ENCODE results near the gene LPAR6. TPM values are rescaled to one million over a fixed set of nuclear protein-coding genes. Genes with fewer than 3 reads are reported as not detected.

LPAR6 gene
- total RNA-seq, 1 donor from 2014 or later = 5.8 TPM

DNA sequence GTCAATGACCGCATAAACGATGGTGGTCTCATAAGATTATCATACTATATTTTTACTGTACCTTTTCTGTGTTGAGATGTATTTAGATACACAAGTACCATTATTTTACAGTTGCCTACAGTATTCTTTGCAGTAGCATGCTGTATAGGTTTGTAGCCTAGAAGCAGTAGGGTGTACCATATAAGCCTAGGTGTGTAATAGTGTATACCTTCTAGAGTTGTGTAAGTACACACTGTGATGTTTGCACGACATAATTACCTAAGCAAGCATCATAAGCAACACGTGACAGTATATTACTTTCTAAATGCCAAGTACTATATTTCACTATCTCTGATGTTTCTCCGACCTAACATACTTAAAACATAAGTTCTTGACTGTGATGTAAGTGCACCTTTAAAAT, 2.7 kb downstream of the LPAR6 start:
- no peaks in the 10 kb centered on the region for H3K27me3 Mint-ChIP-seq (ENCODE audit: low read depth)
- peaks cover 20% of the 10 kb centered on the region for H3K36me3 Mint-ChIP-seq (ENCODE audit: low read depth)

DNA sequence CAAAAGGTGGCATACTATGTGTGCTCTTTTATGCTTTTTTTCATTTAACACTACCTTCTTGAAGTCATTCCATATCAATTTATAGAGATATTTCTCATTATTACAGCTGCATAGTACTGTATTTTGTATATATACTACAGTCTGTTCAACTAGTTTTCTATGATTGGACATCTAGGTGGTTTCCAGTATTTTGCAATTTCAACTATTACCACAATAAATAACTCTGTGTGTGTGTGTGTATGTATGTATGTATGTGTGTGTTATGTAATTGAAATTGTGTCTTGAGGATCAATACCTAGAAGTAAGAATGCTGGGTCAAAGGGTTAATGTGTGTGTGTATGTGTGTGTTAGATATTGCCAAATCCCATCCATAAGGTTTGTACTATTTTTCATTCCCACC, 7.0 kb downstream of the LPAR6 start:
- no peaks in the 10 kb centered on the region for H3K9me3 Mint-ChIP-seq
- intact Hi-C loops (cut with micrococcal nuclease) = loop anchor here (10.0 kb wide), 1 partner anchor 569 kb away; the partner anchor contains the start of gene FNDC3A
- H3K4me1 Mint-ChIP-seq (ENCODE audit: low read depth) = peaks cover 59% of the 10 kb centered on the region
- no peaks in the 10 kb centered on the region for H3K27me3 Mint-ChIP-seq (ENCODE audit: low read depth)
- H3K27ac Mint-ChIP-seq = no peak overlapping the region
- DNase-seq (ENCODE audit: low spot score) = no peak
- H3K4me3 Mint-ChIP-seq (ENCODE audit: low read depth) = no peak overlapping the region
- peaks cover 30% of the 10 kb centered on the region for H3K36me3 Mint-ChIP-seq (ENCODE audit: low read depth)

More for the DNA sequence above, 2.7 kb downstream of the LPAR6 start:
- H3K4me1 Mint-ChIP-seq (ENCODE audit: low read depth) = peaks cover 45% of the 10 kb centered on the region
- DNase-seq (ENCODE audit: low spot score) = no peak
- intact Hi-C loops (cut with micrococcal nuclease) = loop anchor here (2.0 kb wide), 1 partner anchor 81 kb away; no protein-coding TSS in a partner anchor
- peak overlapping the region; percentile 84 for H3K4me3 Mint-ChIP-seq (ENCODE audit: low read depth)
- no peaks in the 10 kb centered on the region for H3K9me3 Mint-ChIP-seq
- H3K27ac Mint-ChIP-seq = no peak overlapping the region

DNA sequence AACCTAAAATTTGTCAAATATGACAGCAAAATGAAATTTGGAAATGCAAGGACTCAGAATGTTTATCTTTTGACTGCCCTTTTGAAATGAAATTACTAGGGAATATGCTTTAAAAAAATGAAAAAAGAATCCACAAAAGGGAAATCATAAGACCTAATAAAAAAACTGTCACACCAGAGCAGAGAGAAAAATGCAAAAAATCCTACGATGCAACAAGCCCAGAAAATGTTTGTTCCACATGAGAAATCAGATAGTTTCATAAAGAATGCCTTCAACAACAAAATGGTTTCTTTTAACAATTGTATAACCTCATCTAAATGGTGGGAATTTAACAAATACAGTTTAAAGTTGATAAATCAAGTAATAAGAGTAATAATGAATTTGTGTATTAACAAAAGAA, 8.0 kb downstream of the LPAR6 start:
- Mint-ChIP-seq H3K36me3 (ENCODE audit: low read depth) (peaks cover 25% of the 10 kb centered on the region), H3K4me1 (ENCODE audit: low read depth) (peaks cover 59% of the 10 kb centered on the region), H3K27ac (no peak overlapping the region), H3K27me3 (ENCODE audit: low read depth) (no peaks in the 10 kb centered on the region), H3K4me3 (ENCODE audit: low read depth) (no peak overlapping the region), H3K9me3 (no peaks in the 10 kb centered on the region)
- DNase-seq (ENCODE audit: low spot score) = no peak
- intact Hi-C loops (cut with micrococcal nuclease) = loop anchor here (5.0 to 10.0 kb wide), 3 partner anchors 103 to 570 kb away; partner anchors contain the start of genes FNDC3A and RB1

DNA sequence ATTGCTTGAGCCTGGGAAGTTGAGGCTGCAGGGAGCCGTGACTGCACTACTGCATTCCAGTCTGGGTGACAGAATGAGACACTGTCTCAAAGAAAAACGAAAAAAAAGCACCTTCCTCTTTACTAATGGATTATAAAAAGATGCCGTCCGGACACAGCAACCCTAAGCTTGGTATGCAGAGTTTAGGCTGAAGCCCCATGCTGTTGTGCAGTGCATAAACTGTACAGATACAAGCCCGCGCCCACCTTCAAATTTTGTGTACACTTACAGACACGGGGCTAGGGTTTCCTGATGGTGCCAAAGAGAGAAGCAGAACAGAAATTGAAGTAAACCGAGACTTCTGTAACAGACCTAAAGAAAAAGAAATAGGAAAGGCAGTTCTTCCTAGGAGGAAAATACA, 9.0 kb downstream of the LPAR6 start:
- H3K27me3 Mint-ChIP-seq (ENCODE audit: low read depth) = no peaks in the 10 kb centered on the region
- no peak overlapping the region for H3K4me3 Mint-ChIP-seq (ENCODE audit: low read depth)
- intact Hi-C loops (cut with micrococcal nuclease) = loop anchor here (1.0 to 10.0 kb wide), 11 partner anchors 7 to 571 kb away; partner anchors contain the start of genes FNDC3A and RB1
- peaks cover 24% of the 10 kb centered on the region for H3K36me3 Mint-ChIP-seq (ENCODE audit: low read depth)
- no peaks in the 10 kb centered on the region for H3K9me3 Mint-ChIP-seq
- DNase-seq (ENCODE audit: low spot score) = no peak
- peak overlapping the region; percentile 38 for H3K27ac Mint-ChIP-seq
- peaks cover 58% of the 10 kb centered on the region for H3K4me1 Mint-ChIP-seq (ENCODE audit: low read depth)

DNA sequence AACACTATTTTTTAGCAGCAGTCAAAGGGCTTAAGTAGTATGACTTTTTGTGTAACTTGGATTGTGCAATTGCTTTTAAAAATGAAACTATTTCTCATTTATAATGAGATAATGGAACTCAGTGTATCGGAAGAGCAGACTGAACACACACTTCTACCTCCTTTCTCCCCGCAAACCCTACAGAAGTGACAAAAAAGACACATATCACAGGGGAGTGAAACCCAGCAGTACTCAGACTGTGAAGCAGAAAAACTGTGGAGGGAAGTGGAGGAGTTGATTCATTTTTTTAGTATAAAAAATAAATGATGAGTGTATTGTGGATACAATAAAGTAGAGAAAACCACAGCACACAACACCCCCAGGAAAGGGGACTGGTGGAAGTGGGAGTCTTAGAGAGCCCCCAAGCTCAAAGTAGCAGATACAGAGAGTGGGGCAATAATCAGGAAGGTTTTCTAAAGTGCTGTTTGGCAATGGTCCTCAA, 9.7 kb downstream of the LPAR6 start:
- peak overlapping the region; percentile 90 for H3K27ac Mint-ChIP-seq
- H3K4me1 Mint-ChIP-seq (ENCODE audit: low read depth) = peaks cover 54% of the 10 kb centered on the region
- no peaks in the 10 kb centered on the region for H3K9me3 Mint-ChIP-seq
- intact Hi-C loops (cut with micrococcal nuclease) = loop anchor here (1.0 to 10.0 kb wide), 11 partner anchors 8 to 572 kb away; partner anchors contain the start of genes FNDC3A and RB1
- peaks cover 21% of the 10 kb centered on the region for H3K36me3 Mint-ChIP-seq (ENCODE audit: low read depth)
- DNase-seq (ENCODE audit: low spot score) = peak; percentile 37
- H3K4me3 Mint-ChIP-seq (ENCODE audit: low read depth) = peak overlapping the region; percentile 68
- H3K27me3 Mint-ChIP-seq (ENCODE audit: low read depth) = no peaks in the 10 kb centered on the region

DNA sequence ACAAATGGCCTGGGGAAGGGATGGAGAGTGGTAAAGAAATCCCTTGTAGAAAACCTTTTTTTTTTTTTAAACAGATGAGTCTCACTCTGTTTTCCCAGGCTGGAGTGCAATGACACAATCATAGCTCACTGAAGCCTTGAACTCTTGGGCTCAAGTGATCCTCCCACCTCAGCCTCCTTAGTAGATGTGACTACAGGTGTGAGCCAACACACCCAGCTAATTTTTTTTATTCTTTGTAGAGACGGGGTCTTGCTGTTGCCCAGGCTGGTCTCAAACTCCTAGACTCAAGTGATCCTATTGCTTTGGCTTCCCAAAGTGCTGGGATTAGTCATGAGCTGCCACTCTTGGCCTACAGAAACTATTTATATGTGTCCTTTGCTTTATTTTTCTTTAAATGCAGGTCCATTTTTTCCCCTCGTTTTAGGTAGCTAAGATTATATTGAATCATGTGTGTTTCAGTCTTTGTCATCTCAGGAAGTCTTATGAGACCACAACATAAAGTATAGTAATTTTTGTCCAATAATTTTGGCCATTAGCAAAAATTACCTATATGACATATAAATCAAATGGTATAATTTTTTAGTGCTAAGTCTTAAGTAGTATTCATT, 10.5 kb downstream of the LPAR6 start:
- peak overlapping the region; percentile 7 for H3K4me3 Mint-ChIP-seq (ENCODE audit: low read depth)
- H3K27ac Mint-ChIP-seq = peak overlapping the region; percentile 36
- H3K9me3 Mint-ChIP-seq = no peaks in the 10 kb centered on the region
- intact Hi-C loops (cut with micrococcal nuclease) = loop anchor here (2.0 to 10.0 kb wide), 8 partner anchors 46 to 572 kb away; partner anchors contain the start of genes FNDC3A and RB1
- H3K27me3 Mint-ChIP-seq (ENCODE audit: low read depth) = no peaks in the 10 kb centered on the region
- H3K4me1 Mint-ChIP-seq (ENCODE audit: low read depth) = peaks cover 55% of the 10 kb centered on the region
- DNase-seq (ENCODE audit: low spot score) = no peak
- H3K36me3 Mint-ChIP-seq (ENCODE audit: low read depth) = peaks cover 21% of the 10 kb centered on the region

DNA sequence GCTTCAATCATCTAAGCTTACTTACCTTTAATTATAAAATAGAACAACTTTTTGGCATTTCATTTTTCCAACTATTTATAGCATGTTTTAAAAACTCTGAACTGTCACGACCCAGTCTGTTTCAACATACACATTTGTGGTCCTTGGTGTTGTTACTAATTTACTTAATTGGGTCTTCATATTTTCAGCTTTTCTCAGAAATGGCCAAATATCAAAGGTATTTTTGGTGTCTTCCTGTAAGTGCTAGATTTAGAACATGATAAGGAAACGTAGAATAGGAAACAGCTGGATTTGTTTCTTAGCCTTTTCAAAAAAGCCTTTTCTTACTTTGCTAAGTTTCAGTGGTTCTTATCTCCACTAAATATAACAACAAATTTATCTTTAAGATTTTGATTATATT, 11.4 kb downstream of the LPAR6 start:
- peaks cover 54% of the 10 kb centered on the region for H3K4me1 Mint-ChIP-seq (ENCODE audit: low read depth)
- intact Hi-C loops (cut with micrococcal nuclease) = loop anchor here (5.0 to 10.0 kb wide), 3 partner anchors 99 to 573 kb away; partner anchors contain the start of genes FNDC3A and RB1
- DNase-seq (ENCODE audit: low spot score) = no peak
- H3K9me3 Mint-ChIP-seq = peaks cover 4% of the 10 kb centered on the region
- peaks cover 29% of the 10 kb centered on the region for H3K36me3 Mint-ChIP-seq (ENCODE audit: low read depth)
- H3K27me3 Mint-ChIP-seq (ENCODE audit: low read depth) = no peaks in the 10 kb centered on the region
- no peak overlapping the region for H3K4me3 Mint-ChIP-seq (ENCODE audit: low read depth)
- H3K27ac Mint-ChIP-seq = no peak overlapping the region

DNA sequence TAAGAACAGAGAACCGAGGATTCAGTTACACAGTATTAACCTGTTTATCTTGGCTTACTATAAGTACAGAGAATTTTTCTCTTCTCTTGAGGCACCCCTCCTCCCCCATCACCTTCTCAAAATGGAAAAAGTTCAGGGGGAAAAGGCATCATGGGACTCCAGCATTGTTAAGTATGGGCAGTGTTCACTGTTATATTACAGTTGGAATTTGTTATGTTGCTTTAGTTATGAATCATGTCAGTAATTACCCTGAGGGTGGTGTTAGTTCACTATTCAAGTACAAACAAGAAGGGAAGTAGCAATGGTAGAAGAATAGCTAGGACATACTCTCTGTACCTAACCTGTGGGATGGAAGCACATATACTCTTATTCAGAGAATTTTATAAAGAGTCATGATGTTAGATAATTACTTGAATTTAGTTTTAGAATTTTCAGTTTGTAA, 12.0 kb downstream of the LPAR6 start:
- intact Hi-C loops (cut with micrococcal nuclease) = loop anchor here (5.0 to 10.0 kb wide), 3 partner anchors 99 to 574 kb away; partner anchors contain the start of genes FNDC3A and RB1
- Mint-ChIP-seq H3K27me3 (ENCODE audit: low read depth) (no peaks in the 10 kb centered on the region), H3K4me3 (ENCODE audit: low read depth) (peak overlapping the region; percentile 20), H3K36me3 (ENCODE audit: low read depth) (peaks cover 32% of the 10 kb centered on the region), H3K9me3 (peaks cover 10% of the 10 kb centered on the region), H3K27ac (peak overlapping the region; percentile 22), H3K4me1 (ENCODE audit: low read depth) (peaks cover 49% of the 10 kb centered on the region)
- DNase-seq (ENCODE audit: low spot score) = no peak

DNA sequence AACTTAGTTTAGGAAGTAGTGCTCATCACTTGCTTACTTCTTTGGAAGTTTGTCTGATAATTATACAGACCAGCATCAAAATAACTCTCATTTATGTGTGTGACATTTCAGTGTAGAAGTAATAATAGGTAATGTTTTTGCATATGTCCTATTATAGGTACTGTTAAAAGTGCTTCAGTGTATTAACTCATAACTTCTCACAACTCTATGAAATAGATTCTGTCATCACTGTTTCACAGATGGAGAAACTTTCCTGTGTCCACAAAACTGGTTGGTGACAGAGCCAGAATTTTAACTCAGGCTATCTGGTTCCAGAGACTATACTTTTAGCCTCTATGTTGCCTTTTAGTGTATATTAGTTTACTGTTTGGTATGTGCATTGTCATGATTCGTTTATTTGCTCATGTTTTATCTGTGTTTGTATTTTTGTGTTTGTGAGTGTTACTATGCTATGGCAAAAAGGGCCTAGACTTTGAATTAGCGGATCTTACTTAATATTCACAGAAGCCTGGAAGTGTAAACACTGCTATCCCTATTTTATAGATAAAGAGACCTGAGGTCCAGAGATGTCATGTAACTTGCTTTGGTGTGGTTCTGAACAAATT, 12.7 kb downstream of the LPAR6 start:
- H3K4me3 Mint-ChIP-seq (ENCODE audit: low read depth) = no peak overlapping the region
- no peak overlapping the region for H3K27ac Mint-ChIP-seq
- H3K36me3 Mint-ChIP-seq (ENCODE audit: low read depth) = peaks cover 35% of the 10 kb centered on the region
- peaks cover 46% of the 10 kb centered on the region for H3K4me1 Mint-ChIP-seq (ENCODE audit: low read depth)
- peaks cover 17% of the 10 kb centered on the region for H3K9me3 Mint-ChIP-seq
- intact Hi-C loops (cut with micrococcal nuclease) = loop anchor here (5.0 to 10.0 kb wide), 3 partner anchors 98 to 575 kb away; partner anchors contain the start of genes FNDC3A and RB1
- DNase-seq (ENCODE audit: low spot score) = no peak
- H3K27me3 Mint-ChIP-seq (ENCODE audit: low read depth) = no peaks in the 10 kb centered on the region

DNA sequence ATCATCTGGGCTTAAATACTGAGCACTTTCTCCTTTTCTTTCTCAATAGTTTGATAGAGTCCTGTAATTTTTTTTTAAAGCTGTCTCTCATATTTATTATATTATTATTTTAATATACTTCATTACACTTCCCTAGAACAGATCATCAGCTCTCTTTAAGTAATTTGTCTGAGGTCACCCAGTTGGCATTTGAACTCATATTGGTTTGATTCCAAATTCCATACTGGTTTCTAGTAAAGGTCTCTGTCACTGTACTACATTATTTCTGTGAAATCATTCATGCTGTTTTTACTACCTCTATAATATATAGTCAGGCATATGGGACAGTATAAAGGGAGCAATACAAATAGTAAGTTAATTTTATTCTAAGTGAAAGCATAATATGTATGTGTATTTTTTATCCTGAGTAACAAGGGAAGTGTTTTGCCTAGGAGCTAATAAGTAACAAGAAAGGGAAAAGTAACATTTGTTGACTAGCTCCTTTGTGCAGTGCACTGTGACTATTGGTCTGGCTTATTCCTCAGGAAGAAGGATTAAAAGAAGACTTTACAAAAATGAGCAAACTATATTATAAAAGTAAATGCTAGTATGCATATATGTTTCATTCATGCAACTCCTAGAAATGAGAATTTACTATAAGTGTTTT, 14.3 kb downstream of the LPAR6 start:
- peaks cover 23% of the 10 kb centered on the region for H3K9me3 Mint-ChIP-seq
- H3K36me3 Mint-ChIP-seq (ENCODE audit: low read depth) = peaks cover 40% of the 10 kb centered on the region
- no peak for DNase-seq (ENCODE audit: low spot score)
- intact Hi-C loops (cut with micrococcal nuclease) = no loop called here
- H3K4me3 Mint-ChIP-seq (ENCODE audit: low read depth) = no peak overlapping the region
- no peak overlapping the region for H3K27ac Mint-ChIP-seq
- peaks cover 33% of the 10 kb centered on the region for H3K4me1 Mint-ChIP-seq (ENCODE audit: low read depth)
- H3K27me3 Mint-ChIP-seq (ENCODE audit: low read depth) = no peaks in the 10 kb centered on the region

DNA sequence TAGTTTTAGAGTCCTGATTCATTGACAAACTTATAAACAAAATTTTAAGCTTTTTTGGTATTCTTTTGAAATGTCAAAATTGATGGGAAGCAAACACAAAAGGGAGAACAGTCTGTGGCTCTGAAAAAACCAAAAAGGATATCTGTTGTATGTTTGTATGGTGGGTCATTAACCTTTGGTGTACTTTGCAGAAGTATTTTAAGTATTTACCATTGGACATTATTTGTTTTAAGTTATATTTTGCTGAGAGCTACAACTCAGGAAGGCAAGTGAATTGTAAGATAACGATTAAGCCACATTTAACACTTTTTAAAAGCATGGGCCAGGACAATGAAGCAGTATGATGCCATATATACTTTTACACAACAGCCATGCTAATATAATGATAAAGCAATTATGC, 15.2 kb downstream of the LPAR6 start:
- intact Hi-C loops (cut with micrococcal nuclease) = no loop called here
- H3K27ac Mint-ChIP-seq = no peak overlapping the region

DNA sequence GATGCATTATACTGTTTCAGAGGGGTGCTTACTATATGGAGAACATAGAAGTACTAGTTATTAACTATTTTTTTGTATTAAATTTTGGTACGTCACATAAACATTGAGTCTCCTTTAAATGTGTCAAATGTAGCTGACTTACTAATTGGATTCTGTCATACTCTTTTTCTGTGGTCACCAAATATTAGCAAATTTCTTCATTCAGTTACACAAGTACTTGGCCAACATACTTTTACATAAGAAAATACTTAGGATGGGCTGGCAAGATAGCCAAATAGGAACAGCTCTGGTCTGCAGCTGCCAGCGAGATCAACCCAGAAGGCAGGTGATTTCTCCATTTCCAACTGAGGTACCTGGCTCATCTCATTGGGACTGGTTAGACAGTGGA, 19.2 kb downstream of the LPAR6 start:
- Mint-ChIP-seq H3K4me3 (ENCODE audit: low read depth) (no peak overlapping the region), H3K27me3 (ENCODE audit: low read depth) (no peaks in the 10 kb centered on the region), H3K27ac (no peak overlapping the region), H3K9me3 (peaks cover 38% of the 10 kb centered on the region), H3K4me1 (ENCODE audit: low read depth) (peaks cover 10% of the 10 kb centered on the region), H3K36me3 (ENCODE audit: low read depth) (peaks cover 61% of the 10 kb centered on the region)
- intact Hi-C loops (cut with micrococcal nuclease) = no loop called here
- no peak for DNase-seq (ENCODE audit: low spot score)

More for the DNA sequence above, 15.2 kb downstream of the LPAR6 start:
- Mint-ChIP-seq H3K27me3 (ENCODE audit: low read depth) (no peaks in the 10 kb centered on the region), H3K4me3 (ENCODE audit: low read depth) (no peak overlapping the region), H3K4me1 (ENCODE audit: low read depth) (peaks cover 26% of the 10 kb centered on the region), H3K36me3 (ENCODE audit: low read depth) (peaks cover 45% of the 10 kb centered on the region), H3K9me3 (peaks cover 31% of the 10 kb centered on the region)
- no peak for DNase-seq (ENCODE audit: low spot score)
